Measurements from ENCODE around the gene TNS1.

TNS1 gene

DNA sequence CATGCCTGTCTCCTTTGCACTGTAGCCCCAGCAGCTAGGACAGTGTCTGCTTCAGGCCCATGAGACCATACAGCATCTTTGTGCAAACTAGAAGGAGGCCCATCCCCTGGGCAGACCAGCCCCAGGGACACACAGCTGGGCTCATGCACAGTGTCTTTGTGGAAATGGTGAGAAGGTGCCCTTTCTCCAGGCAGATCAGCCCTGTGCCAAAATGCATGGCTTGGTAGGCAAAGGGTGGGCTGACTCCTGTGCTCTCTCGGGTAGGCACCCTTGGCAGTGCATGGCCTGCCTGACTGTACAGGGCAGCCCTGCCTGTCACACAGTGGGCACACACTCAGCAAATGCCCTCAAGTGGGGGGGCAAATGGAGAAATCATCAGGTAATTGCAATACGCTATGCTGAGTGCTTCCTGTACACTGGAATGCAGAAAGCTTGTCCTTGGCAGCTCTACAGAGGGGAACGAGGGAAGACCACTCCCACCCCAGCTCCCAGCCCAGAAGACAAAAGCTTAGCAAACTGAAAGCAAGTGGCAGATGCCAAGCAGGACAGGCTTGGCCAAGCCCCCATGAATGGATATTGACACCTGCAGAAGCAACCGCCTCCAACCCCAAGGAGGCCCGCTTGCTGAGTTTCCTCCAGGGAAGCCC, 21.6 kb downstream of the TNS1 start:
- DNase-seq (ENCODE audit: low read depth in 2 of 3, low spot score in 2 of 3) = no peak

DNA sequence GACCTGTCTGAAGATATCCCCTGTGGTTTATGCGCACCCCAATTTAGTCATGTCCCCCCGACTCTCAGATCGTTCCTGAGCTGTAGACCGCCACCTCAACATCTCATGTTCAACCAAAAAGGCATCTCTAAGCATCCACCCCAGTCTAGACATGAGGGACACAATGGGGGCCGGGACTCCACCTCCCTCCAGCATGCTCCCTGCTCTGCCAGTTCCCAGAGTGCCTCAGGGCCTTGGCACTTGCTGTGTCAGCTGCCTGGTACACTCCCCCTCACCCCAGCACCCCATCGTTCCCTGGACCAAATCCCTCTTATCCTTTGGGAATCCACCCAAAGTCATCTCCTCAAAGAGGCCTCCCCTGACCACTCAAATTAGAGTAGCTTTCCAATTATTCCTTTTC, 22.2 kb downstream of the TNS1 start:
- DNase-seq (ENCODE audit: low read depth in 2 of 3, low spot score in 2 of 3) = no peak

DNA sequence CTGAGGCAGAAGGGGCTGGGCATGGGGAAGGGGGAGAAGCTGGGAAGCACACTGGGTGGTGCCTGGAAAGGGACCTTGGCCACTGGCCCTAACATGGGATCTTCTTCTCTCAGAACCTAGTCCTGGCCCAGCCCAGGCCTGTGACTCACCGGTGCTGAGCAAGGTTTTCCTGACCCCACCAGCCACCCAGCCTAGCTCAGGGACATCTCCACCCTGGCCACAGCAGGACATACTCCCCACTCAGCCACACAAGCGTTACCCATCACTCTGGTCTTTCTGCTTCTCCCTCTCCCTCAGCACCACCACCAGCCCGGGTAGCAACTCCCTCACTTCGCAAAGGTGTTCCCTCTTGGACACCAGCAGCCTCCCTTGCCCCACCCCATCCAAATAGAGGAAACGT, 22.8 kb downstream of the TNS1 start:
- no peak for DNase-seq (ENCODE audit: low read depth in 2 of 3, low spot score in 2 of 3)

DNA sequence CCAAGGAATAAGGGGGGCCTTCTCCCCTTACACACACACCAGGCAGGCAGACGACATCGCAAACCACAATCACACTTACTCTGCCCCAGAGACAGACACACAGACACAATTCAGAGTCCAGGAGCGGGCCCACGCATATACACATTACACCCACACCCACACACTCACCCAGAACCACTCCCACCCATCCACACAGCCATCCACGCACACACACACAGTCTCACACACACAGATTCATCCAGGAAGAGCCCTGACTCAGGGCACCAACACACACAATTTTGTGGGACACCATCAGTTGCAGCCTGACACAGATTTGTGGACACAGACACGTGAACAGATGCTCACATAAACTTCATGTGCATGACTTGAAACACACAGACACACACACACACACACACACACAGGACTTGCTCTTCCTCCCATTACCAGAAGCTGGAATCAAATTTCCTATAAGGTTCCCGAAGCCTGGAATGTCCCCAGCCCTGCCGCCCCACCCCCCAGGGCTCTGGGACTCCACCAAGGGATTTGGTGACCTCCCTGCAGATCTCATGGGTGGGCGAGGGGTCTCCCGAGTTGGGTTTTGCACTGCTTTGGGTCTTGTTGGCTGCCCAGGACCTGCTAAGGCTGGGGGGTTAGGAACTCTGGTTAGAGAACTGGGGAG, 23.5 kb downstream of the TNS1 start:
- no peak for DNase-seq (ENCODE audit: low read depth in 2 of 3, low spot score in 2 of 3)

DNA sequence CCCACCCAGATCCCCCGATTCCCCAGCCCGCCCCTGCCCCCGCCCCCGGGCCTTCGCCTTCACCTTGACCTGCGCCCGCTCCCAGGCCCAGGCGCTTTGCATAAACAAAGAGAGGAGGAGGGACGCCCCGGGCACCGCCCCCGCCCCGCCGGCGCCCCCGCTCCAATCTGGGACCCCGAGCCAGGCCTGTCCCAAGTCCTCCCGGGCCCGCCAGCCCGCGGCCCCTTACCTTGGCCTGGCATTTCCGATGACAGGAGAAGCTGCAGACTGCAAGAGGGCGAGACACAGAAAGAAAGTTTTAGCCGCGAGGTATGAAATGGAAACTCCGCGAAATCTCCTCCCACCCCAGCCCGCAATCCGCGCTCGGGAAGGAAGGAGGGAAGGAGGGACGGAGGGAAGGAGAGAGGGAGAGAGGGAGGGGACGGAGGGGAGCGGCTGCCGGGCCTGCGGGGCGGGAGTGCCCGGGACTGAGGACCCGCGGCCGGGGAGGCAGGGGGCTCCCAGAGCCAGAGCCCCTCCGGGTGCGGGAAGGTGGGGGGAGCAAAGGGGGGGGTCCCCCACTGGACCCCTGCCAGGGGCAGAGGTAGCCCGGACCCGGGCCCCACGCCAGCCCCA, 24.2 kb downstream of the TNS1 start:
- no peak for DNase-seq (ENCODE audit: low read depth in 2 of 3, low spot score in 2 of 3)

DNA sequence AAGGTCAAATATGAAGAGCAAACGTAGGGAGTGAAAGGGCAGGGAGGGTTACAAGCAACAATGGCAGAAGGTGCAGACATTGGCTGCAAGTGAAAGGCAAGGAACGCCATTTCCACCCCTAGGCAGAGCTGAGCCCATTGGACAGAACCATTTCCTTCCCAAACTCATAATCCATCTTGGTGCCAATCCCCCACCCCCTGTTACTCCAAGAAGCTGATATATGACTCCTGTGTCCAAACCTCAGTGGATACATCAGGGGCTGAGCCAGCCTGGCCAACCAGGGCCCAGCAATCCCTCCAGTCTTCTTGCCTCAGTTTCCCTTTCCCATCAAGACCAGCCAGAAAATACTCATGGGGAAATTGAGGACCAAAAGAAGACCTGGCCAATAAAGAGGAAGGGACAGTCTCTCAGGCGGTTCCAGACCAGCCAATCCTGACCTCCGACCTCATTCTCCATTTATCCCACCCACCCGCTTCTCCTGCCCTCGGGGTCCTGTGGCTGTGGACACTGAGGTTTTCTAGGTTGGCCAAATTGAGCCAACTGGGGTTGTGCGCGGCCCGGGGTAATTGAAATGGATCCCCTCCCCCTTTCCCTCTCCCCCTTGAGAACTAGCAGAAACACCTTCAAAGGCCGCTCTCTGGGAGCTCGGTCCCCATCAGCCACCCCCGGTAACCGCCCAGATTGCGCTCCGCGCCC, 24.8 kb downstream of the TNS1 start:
- DNase-seq (ENCODE audit: low read depth in 2 of 3, low spot score in 2 of 3) = no peak

DNA sequence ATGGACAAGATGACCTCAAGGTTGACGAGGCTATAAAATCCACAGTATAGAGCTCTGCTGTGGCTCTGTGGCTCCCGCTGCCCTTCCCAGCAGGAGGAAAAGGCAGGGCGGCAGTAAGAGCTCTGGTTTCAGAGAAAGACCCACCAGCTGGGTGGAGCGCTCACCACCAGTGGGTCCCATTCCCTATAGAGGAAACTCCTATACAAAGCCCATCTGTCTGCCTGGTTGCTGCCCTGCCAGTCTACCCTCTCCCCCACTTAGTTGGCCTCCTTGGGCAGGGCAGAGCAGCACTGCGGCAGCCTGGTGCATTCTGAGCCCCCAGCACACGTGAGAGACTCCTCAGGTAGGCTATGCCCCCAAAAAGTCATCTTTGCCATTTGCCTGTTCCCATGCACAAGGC, 26.5 kb downstream of the TNS1 start:
- DNase-seq (ENCODE audit: low read depth in 2 of 3, low spot score in 2 of 3) = no peak

DNA sequence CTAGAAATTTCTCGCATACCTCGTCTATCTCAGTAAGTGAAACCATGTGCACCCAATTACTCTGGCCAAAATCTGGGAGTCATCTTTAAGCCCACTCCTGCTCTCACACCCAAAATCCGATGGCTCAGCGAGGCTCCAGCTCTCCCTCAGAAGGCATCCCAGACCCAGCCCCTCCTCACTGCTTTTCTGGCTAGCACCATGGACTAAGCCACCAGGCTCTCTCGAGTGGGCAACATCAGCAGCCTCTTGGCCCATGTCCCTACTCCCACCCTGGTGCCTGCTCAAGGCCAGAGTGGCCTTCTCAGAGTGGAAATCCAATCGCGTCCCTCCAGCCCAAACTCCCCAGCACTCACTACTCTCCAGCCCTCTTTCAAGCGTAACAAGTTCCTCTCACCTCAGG, 27.2 kb downstream of the TNS1 start:
- DNase-seq (ENCODE audit: low read depth in 2 of 3, low spot score in 2 of 3) = no peak

DNA sequence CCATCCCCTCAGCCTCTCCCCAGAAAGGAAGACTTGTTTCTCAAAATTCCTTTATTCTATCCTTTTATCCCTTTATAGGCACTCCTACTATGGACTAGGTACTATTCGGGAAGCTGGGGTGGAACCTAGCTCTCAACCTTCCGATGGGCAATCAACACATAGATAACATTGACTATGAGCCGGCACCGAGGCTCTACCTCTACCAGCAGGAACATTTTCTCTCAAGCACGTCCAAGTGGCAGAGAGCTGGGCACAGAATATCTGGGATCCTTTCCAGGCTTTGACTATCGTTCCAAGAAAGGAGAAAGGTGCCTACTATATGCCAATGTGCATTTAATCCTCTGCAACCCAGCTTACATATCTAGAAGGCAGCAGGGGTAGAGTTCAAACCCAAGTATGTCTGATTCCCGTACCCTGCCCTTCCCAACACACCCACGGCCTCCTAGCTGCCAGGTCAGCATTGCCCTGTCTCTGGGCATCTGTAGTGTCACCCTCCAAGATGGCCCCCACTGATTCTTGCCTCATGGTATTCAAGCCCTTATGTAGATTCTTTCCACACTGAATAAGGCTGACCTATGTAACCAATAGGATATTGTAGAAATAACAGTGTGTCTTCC, 28.3 kb downstream of the TNS1 start:
- DNase-seq (ENCODE audit: low read depth in 2 of 3, low spot score in 2 of 3) = no peak

DNA sequence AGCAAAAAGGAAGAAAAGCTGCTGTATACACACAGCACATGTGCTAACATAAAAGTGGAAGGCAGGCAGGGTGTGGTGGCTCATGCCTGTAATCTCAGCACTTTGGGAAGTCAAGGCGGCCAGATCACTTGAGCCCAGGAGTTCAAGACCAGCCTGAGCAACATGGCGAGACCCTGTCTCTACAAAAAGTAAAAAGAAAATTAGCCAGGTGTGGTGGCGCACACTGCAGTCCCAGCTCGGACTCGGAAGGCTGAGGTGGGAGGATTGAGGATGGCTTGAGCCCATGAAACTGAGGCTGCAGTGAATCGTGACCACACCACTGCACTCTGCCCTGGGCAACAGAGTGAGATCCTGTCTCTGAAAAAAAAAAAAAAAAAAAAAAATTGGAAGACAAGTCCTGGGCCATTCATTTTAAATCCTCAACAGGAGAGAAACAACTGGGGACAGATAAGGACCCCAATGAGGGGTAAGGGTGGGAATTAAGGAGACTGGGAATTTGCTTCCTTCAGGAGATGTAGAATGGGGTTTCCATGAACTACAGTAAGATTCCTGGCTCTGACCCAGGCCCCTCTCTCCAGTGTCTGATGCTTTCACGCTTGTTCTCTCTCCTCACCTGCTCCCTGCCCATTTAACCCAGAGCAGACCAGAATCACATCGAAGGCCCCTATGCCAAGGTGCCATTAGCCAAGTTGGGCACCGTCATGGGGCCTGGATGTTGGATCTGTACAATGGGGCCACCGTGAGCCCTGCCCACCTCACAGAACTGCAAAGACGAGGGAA, 29.6 kb downstream of the TNS1 start:
- no peak for DNase-seq (ENCODE audit: low read depth in 2 of 3, low spot score in 2 of 3)

DNA sequence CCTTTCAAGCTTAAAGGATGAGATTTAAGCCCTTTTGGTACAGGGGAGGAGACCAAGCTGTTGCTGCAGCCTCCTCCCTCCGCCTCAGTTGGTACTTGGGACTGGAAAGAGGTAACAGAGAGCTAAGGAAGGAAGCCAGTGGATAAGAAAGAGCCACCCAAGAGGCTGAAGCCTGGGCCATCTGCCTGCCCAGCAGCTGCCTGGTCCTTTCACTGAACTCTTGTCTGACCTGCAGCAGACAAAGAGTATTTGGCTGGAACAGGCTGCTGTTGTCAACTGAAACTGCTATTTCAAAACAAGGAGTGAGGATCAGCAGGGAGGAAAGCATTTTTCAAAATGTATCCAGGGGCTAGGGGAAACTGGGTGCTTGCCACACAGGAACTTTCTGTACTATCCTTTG, 30.3 kb downstream of the TNS1 start:
- no peak for DNase-seq (ENCODE audit: low read depth in 2 of 3, low spot score in 2 of 3)

DNA sequence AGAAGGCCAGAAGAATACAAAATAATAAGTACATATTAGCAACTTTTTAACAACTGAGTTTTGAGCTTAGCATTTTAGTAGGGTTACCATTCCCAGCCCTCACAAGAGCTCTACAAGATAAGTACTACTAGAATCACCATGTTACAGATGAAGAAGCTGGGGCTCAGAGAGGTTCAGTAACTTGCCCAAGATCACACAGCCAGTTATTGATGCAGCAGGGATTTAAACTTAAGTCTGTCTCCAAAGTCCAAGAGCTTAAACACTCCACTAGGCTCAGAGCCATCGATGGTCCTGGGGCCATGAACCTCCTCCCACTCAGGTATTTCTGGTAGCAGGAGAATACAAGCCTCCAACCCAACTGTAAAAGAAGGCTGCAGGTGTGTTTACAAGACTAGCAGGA, 30.8 kb downstream of the TNS1 start:
- DNase-seq (ENCODE audit: low read depth in 2 of 3, low spot score in 2 of 3) = no peak

DNA sequence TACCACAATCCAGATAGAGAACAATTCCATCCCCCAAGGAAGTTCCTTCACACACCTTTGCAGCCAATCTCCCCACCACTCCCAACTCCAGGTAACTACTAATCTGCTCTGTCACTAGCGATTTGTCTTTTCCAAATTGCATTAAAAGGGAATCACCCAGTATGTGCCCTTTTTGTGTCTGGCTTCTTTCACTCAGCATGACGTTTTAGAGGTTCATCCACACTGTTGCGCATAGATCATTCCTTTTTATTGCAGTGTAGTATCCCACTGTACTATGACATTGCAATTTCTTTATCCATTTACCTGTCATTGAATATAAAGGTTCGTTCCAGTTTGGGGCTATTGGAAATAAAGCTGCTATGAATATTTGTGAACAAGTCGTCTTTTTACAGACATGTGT, 31.6 kb downstream of the TNS1 start:
- DNase-seq (ENCODE audit: low read depth in 2 of 3, low spot score in 2 of 3) = no peak

DNA sequence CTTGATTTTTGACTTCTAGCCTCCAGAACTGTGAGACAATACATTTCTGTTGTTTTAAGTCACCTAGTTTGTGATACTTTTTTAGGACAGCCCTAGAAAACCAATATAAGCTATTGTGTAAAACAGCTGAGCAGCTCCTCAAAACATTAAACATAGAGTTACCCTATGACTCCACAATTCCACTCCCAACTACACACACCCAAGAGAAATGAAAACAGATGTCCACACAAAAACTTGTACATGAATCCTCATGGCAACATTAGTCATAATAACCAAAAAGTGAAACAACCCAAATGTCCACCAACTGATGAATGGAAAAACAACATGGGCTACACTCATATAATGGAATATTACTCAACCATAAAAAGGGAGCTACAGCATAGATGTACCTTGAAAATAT, 32.6 kb downstream of the TNS1 start:
- no peak for DNase-seq (ENCODE audit: low read depth in 2 of 3, low spot score in 2 of 3)

DNA sequence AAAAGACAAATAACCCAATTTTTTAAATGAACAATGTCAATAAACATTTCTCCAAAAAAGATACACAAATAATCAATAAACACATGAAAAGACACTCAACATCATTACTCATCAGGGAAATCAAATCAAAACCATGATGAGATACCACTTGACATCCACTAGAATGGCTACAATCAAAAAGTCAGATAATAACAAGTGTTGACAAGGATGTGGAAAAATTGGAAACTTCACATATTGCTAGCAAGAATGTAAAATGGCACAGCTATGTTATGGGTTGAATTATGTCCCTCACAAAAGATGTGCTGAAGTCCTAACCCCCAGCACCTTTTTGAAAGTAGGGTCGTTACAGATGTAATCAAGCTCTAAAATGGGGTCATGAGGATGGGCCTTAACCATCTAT, 33.2 kb downstream of the TNS1 start:
- no peak for DNase-seq (ENCODE audit: low read depth in 2 of 3, low spot score in 2 of 3)

DNA sequence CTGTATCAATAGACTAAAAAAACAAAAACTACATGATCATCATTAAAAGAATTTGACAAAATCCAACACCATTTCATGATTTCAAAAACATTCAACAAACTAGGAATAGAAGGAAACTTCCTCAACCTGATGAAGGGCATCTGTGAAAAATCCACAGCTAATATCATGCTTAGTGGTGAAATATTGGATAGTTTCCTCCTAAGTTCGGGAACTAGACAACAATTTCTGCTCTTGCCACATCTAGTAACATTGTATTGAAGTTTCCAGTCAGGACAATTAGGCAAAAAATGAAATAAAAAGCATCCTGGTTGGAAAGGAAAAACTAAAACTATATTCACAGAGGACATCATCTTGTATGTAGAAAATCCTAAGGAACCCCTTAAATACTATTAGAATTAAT, 34.8 kb downstream of the TNS1 start:
- no peak for DNase-seq (ENCODE audit: low read depth in 2 of 3, low spot score in 2 of 3)

DNA sequence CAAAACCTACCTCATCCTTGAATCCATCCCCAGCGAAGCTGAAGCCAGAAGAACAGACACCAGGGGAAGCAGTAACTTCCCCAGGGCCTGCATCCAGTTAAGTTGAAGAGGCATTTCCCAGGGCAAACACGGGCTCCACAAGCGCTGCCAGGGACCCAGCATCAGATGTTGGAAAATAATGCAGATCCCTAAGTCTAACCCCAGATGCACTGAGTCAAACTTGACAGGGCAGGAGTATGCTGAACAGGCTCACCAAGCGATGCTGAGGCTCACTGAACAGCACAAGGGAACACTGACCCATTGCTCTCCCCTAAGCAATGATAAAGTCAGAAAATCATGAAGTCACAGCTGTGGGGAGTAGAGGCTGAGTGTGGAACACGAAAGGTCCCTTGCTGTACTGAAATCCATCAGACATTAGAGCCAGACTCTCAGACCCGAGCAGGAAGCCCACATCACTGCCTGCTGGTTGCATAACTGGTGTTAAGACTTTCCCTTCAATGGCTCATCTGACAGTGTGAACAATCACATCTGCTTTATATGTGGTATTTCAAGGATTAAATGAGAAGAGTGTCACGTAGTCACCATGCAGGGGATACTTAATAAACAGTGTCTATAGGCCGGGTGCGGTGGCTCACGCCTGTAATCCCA, 36.2 kb downstream of the TNS1 start:
- DNase-seq (ENCODE audit: low read depth in 2 of 3, low spot score in 2 of 3) = no peak

DNA sequence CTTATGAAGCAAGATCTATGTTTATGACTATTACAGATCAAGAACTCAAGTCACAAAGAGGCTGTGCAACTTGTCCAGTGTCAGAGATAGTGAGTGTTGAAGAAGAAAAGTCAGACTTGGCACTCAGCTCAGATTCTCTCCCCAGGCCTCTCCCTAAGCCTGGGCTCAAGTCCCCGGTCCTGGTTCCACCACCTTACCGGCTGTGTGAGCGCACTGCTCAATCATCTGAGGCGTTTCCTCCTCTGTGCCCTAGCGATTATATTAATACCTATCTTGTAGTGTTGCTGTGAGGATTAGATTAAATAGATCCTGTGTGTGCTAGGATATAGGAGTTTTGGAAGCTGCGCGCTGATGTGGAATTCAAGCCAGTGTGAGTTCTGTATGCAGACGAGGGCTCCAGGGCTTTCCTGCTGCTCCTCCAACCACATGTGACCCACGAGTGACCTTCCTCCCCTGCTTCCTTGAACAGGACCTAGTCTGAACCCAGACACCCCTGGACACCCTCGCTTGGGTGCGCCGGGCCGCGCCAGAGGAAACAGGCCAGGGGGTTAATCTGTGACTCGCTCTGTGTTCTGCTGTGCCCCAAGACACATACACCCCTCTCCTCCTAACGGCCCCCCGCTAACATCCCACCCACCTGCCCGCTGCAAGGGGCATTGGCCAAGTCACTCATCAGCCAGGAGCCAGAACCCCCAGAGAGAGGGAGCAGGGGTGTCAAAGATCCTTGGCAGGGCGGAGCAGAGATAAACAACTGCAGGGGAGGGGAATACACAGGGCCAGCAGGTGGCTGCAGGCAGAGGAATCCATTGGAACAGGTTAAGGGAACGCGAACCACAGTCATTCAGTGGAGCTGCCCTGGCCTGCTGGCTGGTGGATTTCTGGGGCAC, 38.3 kb downstream of the TNS1 start:
- no peak for DNase-seq (ENCODE audit: low read depth in 2 of 3, low spot score in 2 of 3)

DNA sequence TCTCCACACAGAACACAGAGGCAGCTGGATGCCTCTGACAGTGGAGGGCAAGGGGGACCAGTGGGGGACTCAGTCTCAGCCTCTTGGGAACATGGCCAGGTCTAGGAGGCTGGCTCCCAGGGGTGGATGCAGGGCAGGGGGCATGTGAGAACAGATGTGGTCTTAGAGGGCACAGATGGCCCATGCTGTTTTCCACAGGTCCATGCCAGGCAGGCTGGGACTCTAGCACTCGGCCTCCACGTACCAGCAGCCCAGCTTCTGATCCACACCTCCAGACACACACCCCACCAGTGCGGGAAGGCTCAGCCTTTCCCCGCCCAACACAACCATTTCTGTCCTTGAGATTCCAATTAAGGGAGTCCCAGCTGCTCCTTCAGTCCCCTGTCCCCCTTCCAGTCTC, 42.4 kb downstream of the TNS1 start:
- DNase-seq (ENCODE audit: low read depth in 2 of 3, low spot score in 2 of 3) = no peak

DNA sequence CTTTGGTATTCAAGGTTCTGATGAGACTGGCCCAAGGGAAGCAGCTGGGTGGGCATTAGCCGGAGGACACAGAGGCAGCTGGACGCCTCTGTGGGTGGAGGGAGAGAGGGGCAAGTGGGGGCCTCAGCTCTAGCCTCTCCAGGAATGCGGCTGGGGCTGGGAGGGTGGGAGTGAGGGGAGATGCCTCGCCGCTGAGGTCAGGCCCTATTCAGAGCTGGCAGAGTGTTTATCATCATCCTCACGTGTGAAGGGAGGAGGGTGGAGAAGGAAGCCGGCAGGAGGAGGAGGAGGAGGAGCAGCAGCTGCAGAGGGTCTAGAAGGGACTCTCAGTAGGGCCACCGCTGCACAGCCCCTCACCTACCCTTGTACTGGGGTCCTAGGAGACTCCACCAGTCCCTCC, 43.1 kb downstream of the TNS1 start:
- DNase-seq (ENCODE audit: low read depth in 2 of 3, low spot score in 2 of 3) = no peak

Measured in activated CD8-positive, alpha-beta memory T cell treated with anti-CD3 and anti-CD28 coated beads for 48 hours (primary cell).